GM12801 (cell line): ENCODE results near the gene RNF114.

Experiments
- CTCF ChIP-seq: IDR thresholded peaks from one replicate; pipeline ENCODE4 v1.5.1; 2011; ENCODE audit warnings: control low read depth; ENCODE audit not compliant: insufficient read length; ENCODE audit errors: extremely low read depth

The RNF114 gene

GRCh38 chr20:49942942-49943341 lies 6.7 kb downstream of the RNF114 start:
- TF ChIP-seq CTCF, result no peak

- no peak for TF ChIP-seq CTCF
These were observed 9.1 kb downstream of the RNF114 start for GRCh38 chr20:49945306-49945700.

- no peak for TF ChIP-seq CTCF
These were observed 9.7 kb downstream of the RNF114 start for GRCh38 chr20:49945701-49946477.

- no peak for TF ChIP-seq CTCF
These were observed 12.0 kb downstream of the RNF114 start for GRCh38 chr20:49948178-49948577.

GRCh38 chr20:49948809-49949507 lies 12.8 kb downstream of the RNF114 start:
- no peak for TF ChIP-seq CTCF

GRCh38 chr20:49951151-49951550 lies 15.0 kb downstream of the RNF114 start:
- no peak for TF ChIP-seq CTCF

- no peak for TF ChIP-seq CTCF
These were observed 19.0 kb downstream of the RNF114 start for GRCh38 chr20:49955167-49955566.
